Hepatocyte (in vitro differentiated cells): Measurements from ENCODE around the gene TRMO.

Experiments
- CTCF ChIP-seq: fragments of 200-600 bp; sonication (generic); IDR thresholded peaks from 2 replicates; pipeline ENCODE4 v1.5.1; 2016; ENCODE audit warnings: antibody characterized with exemption, mild to moderate bottlenecking; ENCODE audit not compliant: poor library complexity
- EZH2 ChIP-seq: fragments of 200-600 bp; sonication (generic); IDR thresholded peaks from 2 replicates; pipeline ENCODE4 v1.6.1; 2016; ENCODE audit warnings: antibody characterized with exemption, mild to moderate bottlenecking, borderline replicate concordance
- EZH2phosphoT487 ChIP-seq: fragments of 200-600 bp; sonication (generic); IDR thresholded peaks from one replicate; pipeline ENCODE4 v1.6.1; 2018; ENCODE audit warnings: antibody characterized with exemption, mild to moderate bottlenecking, low read depth, moderate library complexity; ENCODE audit not compliant: unreplicated experiment, severe bottlenecking

GRCh38 chr9:97908705-97909104 is 13.6 kb downstream of the TRMO start:
- TF ChIP-seq CTCF (no peak), EZH2phosphoT487 (no peak), EZH2 (no peak)
